HG03103 (cell line): ENCODE data around the gene ZNF2.
"Not testable (repeated sequence)": the region's sequence is repeated elsewhere in the genome, so short reads cannot be mapped to it uniquely, and the experiment has no call there.

Source experiments
- ATAC-seq: cut with Tn5 transposase; IDR thresholded peaks from one replicate; pipeline ENCODE4 v1.9.1; 2021; ENCODE audit warnings: low read depth; ENCODE audit not compliant: unreplicated experiment

Gene ZNF2

DNA sequence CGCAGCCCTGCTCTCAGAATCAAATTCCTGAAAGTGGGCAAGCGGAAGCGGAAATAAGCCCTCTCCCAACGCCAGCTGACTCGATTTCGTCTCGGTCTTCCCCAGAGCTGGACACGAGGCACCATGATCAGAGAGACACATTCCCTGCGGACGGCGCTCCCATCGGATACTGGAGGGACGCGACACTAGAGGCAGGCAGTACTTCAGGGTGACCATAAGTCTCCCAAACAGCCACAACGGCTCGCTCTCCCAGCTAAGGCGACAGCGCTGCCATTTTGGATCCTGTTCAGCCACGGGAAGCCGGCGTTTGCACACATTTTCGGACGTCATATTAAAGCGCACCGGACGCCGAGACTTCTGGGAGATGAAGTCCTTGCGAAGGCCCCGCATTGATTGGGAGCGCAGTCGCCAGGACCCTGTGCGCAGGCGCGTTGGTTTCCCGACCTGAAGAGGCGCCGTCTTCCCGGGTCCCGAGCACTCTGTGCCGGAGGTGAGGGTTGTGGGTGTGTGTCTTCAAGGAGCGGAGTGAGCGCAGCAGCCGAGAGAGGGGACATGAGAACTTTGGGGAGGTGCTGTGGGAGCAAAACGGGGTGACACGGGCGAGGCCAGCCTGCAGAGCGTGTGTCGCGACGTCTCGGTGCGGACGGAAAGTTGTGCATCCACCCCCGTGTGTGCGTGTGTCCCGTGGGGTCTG, at the start of gene ZNF2:
Gene ZNF2 (plus strand): TSS at position 439 of the 694 bp plus-strand sequence. CDS start 10,418 bp downstream, outside the sequence.
- peak; percentile 93 for ATAC-seq

DNA sequence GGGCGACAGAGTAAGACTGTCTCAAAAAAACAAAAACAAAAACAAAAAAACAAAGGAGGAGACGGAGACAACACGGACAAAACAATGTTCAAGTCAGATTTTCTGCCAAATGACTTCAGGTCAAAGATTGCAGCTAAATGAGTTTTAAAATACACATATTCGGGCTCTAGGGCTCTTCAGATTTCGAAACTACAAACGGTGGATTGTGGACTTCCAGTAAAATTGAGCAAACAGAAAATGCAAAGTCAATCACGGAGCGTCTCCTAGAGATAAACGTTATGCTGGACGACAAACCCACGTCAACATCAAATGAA, 44.6 kb upstream of the ZNF2 start:
- no peak for ATAC-seq

DNA sequence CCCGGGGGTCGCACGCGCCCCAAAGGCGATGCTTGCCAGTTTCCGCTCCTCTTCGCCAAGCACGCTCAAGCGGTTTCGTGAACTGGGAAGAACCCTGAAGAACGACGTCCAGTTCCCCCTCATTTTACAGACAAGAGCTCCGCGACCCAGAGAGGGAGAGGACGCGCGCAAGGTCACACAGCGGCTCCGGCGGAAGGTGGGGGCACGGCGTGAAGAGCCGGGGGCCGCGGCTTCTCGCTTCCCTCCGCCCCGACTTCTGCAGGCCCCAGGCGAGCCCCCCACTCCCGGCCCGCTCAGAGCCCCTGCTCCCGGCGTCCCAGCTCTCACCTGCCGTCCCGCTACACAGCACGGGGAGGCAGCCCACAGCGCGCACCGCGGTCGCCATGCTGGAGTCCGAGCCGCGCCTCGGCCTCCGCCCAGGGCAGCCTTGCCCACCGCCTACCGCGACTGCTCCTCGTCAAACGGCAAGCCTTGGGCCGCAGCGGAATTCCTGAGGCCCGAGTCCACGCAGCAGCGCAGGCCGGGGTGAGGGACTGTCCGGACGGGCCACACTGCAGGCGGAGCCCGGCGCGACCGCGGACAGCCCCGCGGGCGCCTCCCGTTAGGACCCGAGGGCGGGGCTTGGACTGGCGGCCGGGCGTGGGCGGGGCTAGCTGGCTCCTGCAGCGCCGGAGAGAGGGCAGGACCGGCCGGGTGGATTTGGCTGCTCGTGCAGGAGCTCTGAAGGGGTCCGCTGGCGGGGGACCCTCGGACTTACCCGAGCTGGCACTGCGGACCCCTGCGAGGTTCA, 44.0 kb upstream of the ZNF2 start, which contains the start of gene MRPS5:
Gene MRPS5 (minus strand): TSS at position 402 of the 790 bp plus-strand sequence. CDS start 17 bp downstream, at position 385.
- peak; percentile 89 for ATAC-seq

GRCh38 chr2:95122197-95122551, 43.4 kb upstream of the ZNF2 start:
- ATAC-seq: peak; percentile 3

GRCh38 chr2:95138702-95139101, 26.9 kb upstream of the ZNF2 start:
- ATAC-seq: no peak

DNA sequence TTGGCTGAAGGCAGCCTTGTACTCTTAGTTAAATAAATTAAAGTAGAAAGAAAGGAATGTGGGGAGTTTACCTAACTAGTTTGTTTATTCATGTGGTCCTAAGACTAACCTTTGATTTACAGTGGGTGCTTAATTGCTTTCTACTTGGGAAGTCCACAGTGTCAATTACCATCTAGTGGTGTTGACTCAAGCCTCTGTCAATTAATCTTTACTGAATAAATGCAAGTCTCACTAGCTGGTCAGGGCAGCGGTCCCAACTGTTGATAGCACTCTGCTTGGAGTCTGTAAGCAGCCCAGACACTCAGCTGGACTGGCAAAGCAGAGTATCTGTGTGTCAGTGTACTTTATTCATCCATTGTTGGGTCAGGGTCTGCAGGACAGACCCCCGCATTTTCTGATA, 21.8 kb upstream of the ZNF2 start:
- ATAC-seq: no peak

GRCh38 chr2:95149397-95149984, 16.1 kb upstream of the ZNF2 start:
- ATAC-seq: no peak

GRCh38 chr2:95158441-95158840, 7.2 kb upstream of the ZNF2 start:
- ATAC-seq: no peak

DNA sequence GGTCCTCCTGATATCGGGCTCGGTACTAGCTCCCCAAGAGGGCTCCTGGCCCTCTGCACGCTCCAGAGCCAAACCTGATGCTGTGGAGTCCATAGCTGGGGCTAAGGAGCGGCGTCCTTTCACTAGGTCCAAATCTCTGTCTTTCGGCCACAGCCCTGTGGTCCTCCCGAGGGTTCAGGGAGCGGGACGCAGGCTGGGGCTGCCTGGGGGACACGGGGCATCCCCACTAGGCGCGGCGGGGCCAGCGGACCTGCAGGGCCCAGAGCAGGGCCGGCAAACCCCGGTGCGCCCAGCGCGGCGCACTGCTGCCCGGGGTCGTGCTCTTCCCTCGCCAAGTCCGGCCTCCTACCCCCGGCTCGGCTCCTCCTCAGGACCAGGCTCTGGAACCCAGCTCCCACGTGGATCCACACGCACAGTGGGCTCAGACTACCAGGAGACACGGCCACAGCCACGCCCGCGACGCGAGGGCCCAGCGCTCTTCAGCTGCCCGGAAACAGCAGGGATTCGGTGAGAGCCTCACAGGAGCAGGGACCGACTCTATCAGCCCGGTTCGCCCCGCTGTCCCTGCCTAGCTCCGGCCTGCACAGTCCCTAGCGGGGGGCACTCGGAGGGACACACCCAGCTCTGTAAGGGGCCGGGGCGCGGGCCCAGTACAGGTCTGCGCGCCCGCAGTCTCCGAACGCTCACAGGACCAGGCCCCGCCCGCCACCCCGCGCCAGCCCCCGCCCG, 6.6 kb upstream of the ZNF2 start:
- ATAC-seq: peak; percentile 36

DNA sequence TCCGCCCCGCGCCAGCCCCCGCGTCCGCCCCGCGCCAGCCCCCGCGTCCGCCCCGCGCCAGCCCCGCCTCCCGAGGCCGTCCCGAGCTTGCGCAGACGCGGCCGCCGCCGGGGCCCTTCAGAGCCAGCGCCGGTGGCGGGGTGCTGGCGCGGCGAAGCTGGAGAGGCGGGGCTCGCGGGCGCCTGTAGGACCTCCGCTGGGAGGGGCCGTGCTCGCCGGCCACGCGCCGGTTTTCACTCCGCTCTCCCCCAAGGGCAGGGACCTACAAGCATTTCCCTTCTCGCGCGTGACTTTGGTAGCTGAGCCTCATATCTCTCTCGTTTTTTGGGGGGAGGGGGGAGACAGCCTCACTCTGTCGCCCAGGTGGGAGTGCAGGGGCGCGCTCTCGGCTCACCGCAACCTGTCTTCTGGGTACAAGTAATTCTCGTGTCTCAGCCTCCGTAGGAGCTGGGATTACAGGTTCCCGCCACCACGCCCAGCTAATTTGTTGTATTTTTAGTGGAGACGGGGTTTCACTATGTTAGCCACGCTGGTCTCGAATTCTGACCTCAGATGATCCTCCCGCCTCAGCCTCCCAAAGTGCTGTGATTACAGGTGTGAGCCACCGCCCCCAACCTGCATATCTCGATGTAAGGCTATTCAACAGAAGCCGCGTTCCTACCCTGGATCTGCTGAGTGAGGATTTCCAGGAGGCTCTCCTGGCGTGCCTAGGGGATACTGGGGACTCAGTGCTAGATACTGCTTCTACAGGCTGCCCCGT, 5.7 kb upstream of the ZNF2 start, which contains the start of gene ZNF514:
Gene ZNF514 (minus strand): TSS at position 159 of the 760 bp plus-strand sequence. CDS start 6,595 bp downstream, outside the sequence.
- ATAC-seq: peak; percentile 88

DNA sequence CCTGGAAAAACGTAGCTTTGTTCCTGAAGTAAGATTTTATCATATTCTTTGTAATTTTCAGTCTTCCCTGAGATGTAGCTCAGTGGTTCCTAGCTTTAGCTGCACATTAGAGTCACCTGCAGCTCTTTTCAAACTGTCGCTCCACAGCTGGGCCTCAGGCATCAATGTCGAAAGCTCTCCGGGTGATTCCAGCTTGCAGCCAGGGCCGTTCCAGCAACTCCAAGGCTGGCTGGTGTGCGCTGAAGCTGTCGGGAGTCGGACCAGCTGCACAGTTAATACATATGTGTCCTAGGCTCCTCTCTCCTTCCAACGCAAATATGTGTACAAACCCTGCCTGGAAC, 609 bp upstream of the ZNF2 start:
- peak; percentile 4 for ATAC-seq

DNA sequence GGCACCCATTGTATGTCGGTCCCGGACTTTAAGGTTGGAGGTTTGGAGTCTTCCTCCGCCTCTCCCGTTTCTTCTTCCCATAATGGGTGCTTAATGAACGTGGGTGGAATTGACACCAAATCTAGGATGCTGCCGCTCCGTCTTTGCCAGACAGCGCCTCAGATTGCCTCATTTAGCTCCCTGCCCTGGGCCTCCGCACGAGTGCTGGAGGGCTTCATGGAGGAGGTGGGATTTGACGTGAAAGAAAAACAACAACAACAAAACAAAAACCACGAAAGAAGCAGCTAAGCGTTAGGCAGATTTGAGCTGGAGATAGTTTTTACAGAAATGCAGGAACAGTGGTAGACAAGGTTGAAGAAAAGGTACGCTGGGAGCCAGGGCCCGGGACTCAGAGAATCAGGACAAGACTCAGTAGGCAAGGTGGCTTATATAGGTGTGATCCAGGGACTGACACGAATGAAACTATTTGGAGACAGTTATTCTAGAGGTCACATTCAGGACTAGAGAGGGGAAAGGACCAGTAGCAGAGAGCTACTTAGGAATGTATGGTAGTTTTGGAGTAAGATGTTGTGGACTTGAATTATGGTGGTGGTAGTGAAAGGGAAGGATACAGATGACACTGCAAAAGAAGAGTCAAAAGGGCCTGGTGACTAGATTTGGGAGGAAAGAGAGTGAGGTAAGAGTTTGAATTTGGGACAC, 605 bp downstream of the ZNF2 start:
- ATAC-seq: peak; percentile 1

- ATAC-seq: no peak
These were observed 6.3 kb downstream of the ZNF2 start for GRCh38 chr2:95171902-95172301.

GRCh38 chr2:95174031-95174542, 8.5 kb downstream of the ZNF2 start:
- ATAC-seq: no peak

DNA sequence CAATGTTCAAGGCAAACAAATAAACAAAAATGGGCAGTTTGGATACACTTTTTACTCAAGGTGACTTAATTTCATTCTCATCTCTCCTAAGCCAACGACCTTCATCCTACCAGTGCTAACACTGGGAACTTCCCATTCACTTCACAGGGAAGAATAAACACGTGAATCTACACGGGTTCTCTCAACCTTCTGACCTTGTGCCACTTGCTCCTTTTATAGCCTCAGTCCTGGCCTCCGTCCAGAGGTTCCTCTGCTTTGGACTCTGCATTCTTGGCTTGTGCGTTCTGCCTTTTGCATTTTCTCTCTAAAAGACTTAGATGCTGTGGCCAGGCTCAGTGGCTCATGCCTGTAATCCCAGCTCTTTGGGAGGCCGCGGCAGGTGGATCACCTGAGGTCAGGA, 13.8 kb downstream of the ZNF2 start:
- ATAC-seq: no peak

DNA sequence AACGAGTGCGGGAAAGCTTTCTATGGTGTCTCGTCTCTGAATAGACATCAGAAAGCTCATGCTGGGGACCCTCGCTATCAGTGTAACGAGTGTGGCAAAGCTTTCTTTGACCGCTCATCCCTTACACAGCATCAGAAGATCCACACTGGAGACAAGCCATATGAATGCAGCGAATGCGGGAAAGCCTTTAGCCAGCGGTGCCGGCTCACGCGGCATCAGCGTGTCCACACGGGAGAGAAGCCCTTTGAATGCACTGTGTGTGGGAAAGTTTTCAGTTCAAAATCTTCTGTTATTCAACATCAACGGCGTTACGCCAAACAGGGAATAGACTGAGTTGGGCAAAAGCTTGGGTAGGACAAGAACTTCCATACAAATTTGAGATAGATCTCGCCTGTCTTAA, 16.2 kb downstream of the ZNF2 start:
- no peak for ATAC-seq

DNA sequence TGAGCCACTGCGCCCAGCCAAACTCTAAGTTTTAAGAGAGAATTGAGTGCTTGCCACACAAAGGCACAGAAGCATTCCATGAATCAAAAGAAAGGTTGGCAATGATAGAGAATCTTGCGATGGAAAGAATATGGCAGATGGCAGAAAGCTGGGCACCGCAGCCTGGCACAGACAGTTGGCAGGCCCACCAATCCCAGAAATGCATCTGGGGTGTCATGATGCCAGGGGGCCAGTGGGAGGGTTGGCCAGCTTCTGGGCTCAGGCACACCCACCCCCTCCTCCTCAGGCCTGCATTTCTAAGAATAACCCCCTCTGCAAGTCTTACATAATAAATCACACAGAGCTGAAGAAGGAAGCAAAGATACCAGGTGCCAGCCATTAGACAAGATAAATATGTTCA, 19.6 kb downstream of the ZNF2 start:
- no peak for ATAC-seq

- ATAC-seq: no peak
These were observed 20.4 kb downstream of the ZNF2 start for GRCh38 chr2:95185973-95186372.

DNA sequence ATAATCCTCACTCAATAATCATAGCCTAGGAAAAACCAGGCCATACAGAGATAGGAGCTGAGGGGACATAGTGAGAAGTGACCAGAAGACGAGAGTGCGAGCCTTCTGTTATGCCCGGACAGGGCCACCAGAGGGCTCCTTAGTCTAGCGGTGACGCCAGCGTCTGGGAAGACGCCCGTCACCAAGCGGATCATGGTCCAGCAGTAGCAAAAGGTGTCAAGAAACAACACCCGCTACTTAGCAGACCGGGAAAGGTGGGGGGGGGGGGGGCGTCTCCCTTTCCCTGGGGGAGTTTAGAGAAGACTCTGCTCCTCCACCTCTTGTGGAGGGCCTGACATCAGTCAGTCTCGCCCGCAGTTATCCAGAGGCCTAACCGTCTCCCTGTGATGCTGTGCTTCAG, 27.3 kb downstream of the ZNF2 start:
- ATAC-seq: not testable (repeated sequence)

GRCh38 chr2:95203911-95204310, 38.3 kb downstream of the ZNF2 start:
- ATAC-seq: no peak
